ENCODE results near the gene TRAF3IP3. TPM values are rescaled to one million over a fixed set of nuclear protein-coding genes. Genes with fewer than 3 reads are reported as not detected.

The TRAF3IP3 gene
- total and polyA plus RNA-seq, 2 of the 13 experiments (the other 11 are each of a cell fraction or from before 2014, with no cell fraction given), result not detected

- TF ChIP-seq SNAPC4 (CRISPR knock-in tag; IDR thresholded peaks at IDR 0.05) (0 out of 2 replicates have a peak, but pooled peaks have one; percentile 31), ZNF597 (CRISPR knock-in tag; IDR thresholded peaks at IDR 0.05) (no peak), REL (CRISPR knock-in tag; conservative IDR thresholded peaks at IDR 0.05) (0 out of 2 replicates have a peak, but pooled peaks have one; percentile 57), EED (CRISPR knock-in tag; IDR thresholded peaks at IDR 0.05) (no peak), HNF1A (IDR thresholded peaks at IDR 0.05; ENCODE audit: low read depth) (no peak), HNF1A (CRISPR knock-in tag; IDR thresholded peaks at IDR 0.05; ENCODE audit: borderline replicate concordance) (peak; percentile 72; the same call in 1 of the 2 replicates), NFAT5 (CRISPR knock-in tag; IDR thresholded peaks at IDR 0.05) (peak; percentile 38; the same call in 1 of the 2 replicates), TBX2 (CRISPR knock-in tag; IDR thresholded peaks at IDR 0.05; ENCODE audit: borderline replicate concordance) (no peak; the same call in 1 of the 2 replicates), ZNF350 (CRISPR knock-in tag; IDR thresholded peaks at IDR 0.05; ENCODE audit: borderline replicate concordance, low read depth) (peak; percentile 89; the same call in 1 of the 2 replicates), SAFB2 (CRISPR knock-in tag; IDR thresholded peaks at IDR 0.05; ENCODE audit: borderline replicate concordance, low read depth) (no peak), NFYB (CRISPR knock-in tag; IDR thresholded peaks at IDR 0.05) (no peak)
Measured at GRCh38 chr1:209827384-209828262, 71.8 kb downstream of the TRAF3IP3 start, which contains the start of gene UTP25 (continued).

All from HepG2 (cell line).